Cardiac muscle cell (in vitro differentiated cells and primary cell): ENCODE results near the gene CHST11. TPM values are rescaled to one million over a fixed set of nuclear protein-coding genes. Genes with fewer than 3 reads are reported as not detected.

ENCODE experiments used
- DNase-seq, 2 donors: peaks; one replicate each; pipeline versions ENCODE4 v3.0.0 to v3.0.0-alpha.2; 2010 to 2017; ENCODE audit warnings: low read depth in 1 of 2, low spot score in 1 of 2
- H3K27ac ChIP-seq: fragments of 200-600 bp; sonication (generic); 2 replicates; pipeline ENCODE4 v1.5.1; 2016
- H3K27me3 ChIP-seq: fragments of 200-600 bp; sonication (generic); 2 replicates; pipeline ENCODE4 v1.6.0; 2016; ENCODE audit warnings: control low read depth
- H3K36me3 ChIP-seq: fragments of 200-600 bp; sonication (generic); 2 replicates; pipeline ENCODE4 v1.5.1; 2016; ENCODE audit warnings: control low read depth
- H3K4me1 ChIP-seq: fragments of 200-600 bp; sonication (generic); 2 replicates; pipeline ENCODE4 v1.8.1; 2017; ENCODE audit warnings: low read depth, mild to moderate bottlenecking, mixed run types
- H3K4me3 ChIP-seq: fragments of 200-600 bp; sonication (generic); 2 replicates; pipeline ENCODE4 v1.5.1; 2016; ENCODE audit warnings: mild to moderate bottlenecking
- H3K9me3 ChIP-seq: fragments of 200-600 bp; sonication (generic); 2 replicates; pipeline ENCODE4 v1.5.1; 2017; ENCODE audit warnings: low read depth, mild to moderate bottlenecking, control low read depth
- polyA plus RNA-seq: library from polyadenylated mRNA; unstranded; fragments of >200 nt; fragmentation: Nextera tagmentation; extraction: Ambion mirVana; gene quantifications from 2 replicates; pipeline ENCODE4 v1.2.1, GENCODE V29; 2016
- total RNA-seq: library from RNA; depleted of rRNA; stranded (reverse); fragments of >200 nt; gene quantifications from 2 replicates; pipeline ENCODE4 v1.2.3, GENCODE V29; 2016
- TF ChIP-seq, protein P1 (sequence below): IDR thresholded peaks from 2 replicates; pipeline ENCODE4 v1.5.1; 2012; ENCODE audit warnings: low read depth, mild to moderate bottlenecking, low read length

CHST11 gene
- total and polyA plus RNA-seq, 2 experiments from 2014 or later, result 24.2 to 39.8 TPM

DNA sequence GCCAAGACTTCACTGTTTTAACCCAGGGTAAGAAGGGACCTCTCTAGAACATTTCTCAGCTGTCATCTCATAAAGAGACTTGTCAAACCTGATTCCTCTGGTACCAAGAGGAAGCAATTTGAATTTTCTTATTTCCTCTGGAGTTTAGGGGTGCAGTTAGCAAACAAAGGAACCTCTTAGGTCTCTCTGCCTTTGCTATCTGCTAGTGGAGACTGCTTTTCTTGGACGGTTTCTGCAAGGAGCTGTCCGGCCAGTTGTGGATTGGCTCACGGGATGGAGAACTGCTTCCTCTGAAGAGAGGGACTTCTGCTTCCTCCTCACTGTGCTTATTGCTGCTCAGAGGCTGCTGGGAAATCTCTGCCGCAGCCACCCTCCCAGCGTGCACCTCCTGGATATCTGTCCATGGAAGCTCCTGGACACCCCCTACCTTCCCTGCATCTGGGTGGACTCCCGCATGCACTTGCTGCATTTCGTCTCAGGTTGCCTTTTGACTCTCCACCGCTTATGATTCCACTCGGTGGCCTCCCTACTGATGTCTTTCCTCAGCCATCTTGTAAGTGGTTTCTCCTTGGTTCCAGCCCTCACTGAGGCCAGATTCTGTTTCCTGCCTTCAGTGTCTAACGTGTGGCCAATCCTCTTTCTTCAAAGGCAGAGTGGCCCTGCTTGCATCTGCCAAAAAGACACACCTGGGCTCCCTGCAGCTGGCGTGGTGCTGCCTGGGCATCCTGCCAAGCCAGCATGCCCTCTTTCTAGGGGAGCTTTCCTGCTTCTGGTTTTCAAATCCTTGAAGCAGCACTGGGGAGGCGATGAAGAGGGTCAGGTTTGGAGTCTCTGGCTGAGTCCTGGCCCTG is 187.3 kb downstream of the CHST11 start:
- Histone ChIP-seq H3K27ac (no peak overlapping the region), H3K36me3 (no peaks in the 10 kb centered on the region), H3K9me3 (no peaks in the 10 kb centered on the region), H3K4me3 (no peak overlapping the region), H3K27me3 (no peaks in the 10 kb centered on the region), H3K4me1 (no peaks in the 10 kb centered on the region)
- DNase-seq, result no peak
- TF ChIP-seq, protein P1, sequence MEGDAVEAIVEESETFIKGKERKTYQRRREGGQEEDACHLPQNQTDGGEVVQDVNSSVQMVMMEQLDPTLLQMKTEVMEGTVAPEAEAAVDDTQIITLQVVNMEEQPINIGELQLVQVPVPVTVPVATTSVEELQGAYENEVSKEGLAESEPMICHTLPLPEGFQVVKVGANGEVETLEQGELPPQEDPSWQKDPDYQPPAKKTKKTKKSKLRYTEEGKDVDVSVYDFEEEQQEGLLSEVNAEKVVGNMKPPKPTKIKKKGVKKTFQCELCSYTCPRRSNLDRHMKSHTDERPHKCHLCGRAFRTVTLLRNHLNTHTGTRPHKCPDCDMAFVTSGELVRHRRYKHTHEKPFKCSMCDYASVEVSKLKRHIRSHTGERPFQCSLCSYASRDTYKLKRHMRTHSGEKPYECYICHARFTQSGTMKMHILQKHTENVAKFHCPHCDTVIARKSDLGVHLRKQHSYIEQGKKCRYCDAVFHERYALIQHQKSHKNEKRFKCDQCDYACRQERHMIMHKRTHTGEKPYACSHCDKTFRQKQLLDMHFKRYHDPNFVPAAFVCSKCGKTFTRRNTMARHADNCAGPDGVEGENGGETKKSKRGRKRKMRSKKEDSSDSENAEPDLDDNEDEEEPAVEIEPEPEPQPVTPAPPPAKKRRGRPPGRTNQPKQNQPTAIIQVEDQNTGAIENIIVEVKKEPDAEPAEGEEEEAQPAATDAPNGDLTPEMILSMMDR, result no peak

- Histone ChIP-seq H3K4me3 (no peak overlapping the region), H3K9me3 (no peaks in the 10 kb centered on the region), H3K27me3 (no peaks in the 10 kb centered on the region), H3K27ac (no peak overlapping the region), H3K36me3 (no peaks in the 10 kb centered on the region), H3K4me1 (no peaks in the 10 kb centered on the region)
- TF ChIP-seq, protein P1, result no peak
- DNase-seq, result no peak
These were observed 192.0 kb downstream of the CHST11 start for GRCh38 chr12:104648756-104649155.

GRCh38 chr12:104649217-104649824 is 192.6 kb downstream of the CHST11 start:
- Histone ChIP-seq H3K9me3 (no peaks in the 10 kb centered on the region), H3K27me3 (no peaks in the 10 kb centered on the region), H3K36me3 (no peaks in the 10 kb centered on the region), H3K4me1 (no peaks in the 10 kb centered on the region), H3K4me3 (no peak overlapping the region), H3K27ac (no peak overlapping the region)
- TF ChIP-seq, protein P1, result no peak
- DNase-seq, result no peak

DNA sequence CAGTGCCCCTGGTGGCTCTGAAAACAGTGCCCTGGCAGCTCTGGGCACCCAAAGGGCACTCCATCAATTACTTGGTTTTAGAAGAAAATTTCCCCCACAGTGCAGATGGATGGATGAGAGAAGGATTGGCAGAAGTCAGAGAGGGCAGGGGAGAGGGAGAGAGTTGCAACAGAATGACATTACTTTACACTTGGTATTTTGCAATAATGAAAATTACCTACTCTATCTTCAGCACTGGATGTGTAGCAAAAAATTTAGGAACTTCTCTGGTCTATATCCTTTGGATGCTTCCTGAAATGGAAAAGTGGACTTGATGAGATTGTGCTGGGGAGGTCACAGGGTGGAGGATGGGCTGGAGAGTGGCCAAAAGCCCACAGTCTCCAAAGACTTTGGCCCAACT is 193.2 kb downstream of the CHST11 start:
- no peaks in the 10 kb centered on the region for H3K9me3 ChIP-seq
- no peak for DNase-seq
- H3K27ac ChIP-seq, result no peak overlapping the region
- H3K27me3 ChIP-seq, result no peaks in the 10 kb centered on the region
- TF ChIP-seq, protein P1, result no peak
- no peaks in the 10 kb centered on the region for H3K4me1 ChIP-seq
- no peaks in the 10 kb centered on the region for H3K36me3 ChIP-seq
- H3K4me3 ChIP-seq, result no peak overlapping the region

GRCh38 chr12:104650541-104650940 is 193.8 kb downstream of the CHST11 start:
- TF ChIP-seq, protein P1, result no peak
- no peak for DNase-seq
- H3K27me3 ChIP-seq, result no peaks in the 10 kb centered on the region
- no peaks in the 10 kb centered on the region for H3K36me3 ChIP-seq
- no peak overlapping the region for H3K4me3 ChIP-seq
- H3K27ac ChIP-seq, result no peak overlapping the region
- no peaks in the 10 kb centered on the region for H3K4me1 ChIP-seq
- no peaks in the 10 kb centered on the region for H3K9me3 ChIP-seq
